HCT116 (cell line): ENCODE results near the gene GP1BB. TPM values are rescaled to one million over a fixed set of nuclear protein-coding genes. Genes with fewer than 3 reads are reported as not detected.

Experiments used
- ATAC-seq: fragments of 200-7000 bp; cut with Tn5 transposase; 2 replicates; pipeline ENCODE4 v1.9.1; 2020; ENCODE audit warnings: mild to moderate bottlenecking, moderate library complexity
- BruUV-seq: library from RNA; stranded (reverse); fragments of 400-500 nt; replicated peaks from 2 replicates; lab custom pipeline; 2021; lab: Mats Ljungman, UMichigan
- CTCF ChIA-PET: fragments of 300-600 bp; sonication (Branson Sonifier 250); formaldehyde crosslinking; loops from one replicate; lab custom pipeline; 2021; ENCODE audit warnings: antibody characterized with exemption; lab: Charles Lee
- POLR2A ChIA-PET: fragments of 300-600, 350-600 bp; sonication (Branson Sonifier 250); formaldehyde crosslinking; loops from one replicate; lab custom pipeline; 2021; ENCODE audit warnings: antibody characterized with exemption; lab: Charles Lee
- RAD21 ChIA-PET, 2 experiments: fragments of 300-600 bp; sonication (Branson Sonifier 250); formaldehyde crosslinking; loops; one replicate each; lab custom pipeline; 2023; ENCODE audit warnings: low total read pairs in 2 of 2; ENCODE audit not compliant: uncharacterized antibody in 2 of 2, unreplicated experiment in 2 of 2, low non-redundant PET in 1 of 2; lab: Charles Lee
- DNase-seq: peaks from one replicate; pipeline ENCODE4 v3.0.0-alpha.2; 2010; ENCODE audit warnings: low read depth, low spot score
- H2AFZ ChIP-seq: fragments of 200-600 bp; shearing (Covaris generic), sonication (generic); 2 replicates; pipeline ENCODE4 v1.6.1; 2017; ENCODE audit warnings: low read depth, mixed run types, mixed read lengths, antibody characterized with exemption, low read length; ENCODE audit not compliant: poor library complexity, severe bottlenecking
- H3K27ac ChIP-seq: 2 replicates; pipeline ENCODE4 v1.5.1; 2012; ENCODE audit warnings: low read depth, low read length
- H3K27me3 ChIP-seq: fragments of 200-600 bp; sonication (generic); 2 replicates; pipeline ENCODE4 v1.6.1; 2016; ENCODE audit warnings: mixed run types, low read length, mixed read lengths; ENCODE audit not compliant: insufficient read depth
- H3K36me3 ChIP-seq, 2 experiments: fragments of 200-500 bp in 1 of 2; fragments of 200-600 bp in 1 of 2; sonication (Bioruptor generic) in 1 of 2; sonication (generic) in 1 of 2; 2 replicates each; pipeline versions ENCODE4 v1.5.1 to v1.6.1; 2014 to 2016; ENCODE audit warnings: low read length in 2 of 2, inconsistent platforms in 1 of 2, mixed read lengths in 1 of 2, mixed run types in 1 of 2; ENCODE audit not compliant: insufficient read depth in 2 of 2, control insufficient read depth in 1 of 2
- H3K4me1 ChIP-seq, 2 experiments: fragments of 200-600 bp in 1 of 2; sonication (generic) in 1 of 2; 2 replicates each; pipeline versions ENCODE4 v1.5.1 to v1.6.1; 2012 to 2017; ENCODE audit warnings: low read length in 2 of 2, inconsistent platforms in 1 of 2, mild to moderate bottlenecking in 1 of 2, mixed read lengths in 1 of 2, mixed run types in 1 of 2, moderate library complexity in 1 of 2; ENCODE audit not compliant: insufficient read depth in 2 of 2, control insufficient read depth in 1 of 2
- H3K4me2 ChIP-seq: fragments of 200-600 bp; sonication (generic); 2 replicates; pipeline ENCODE4 v1.6.1; 2017; ENCODE audit warnings: mixed run types, low read length, mixed read lengths
- H3K4me3 ChIP-seq, 2 experiments: fragments of 200-600 bp in 1 of 2; sonication (generic) in 1 of 2; replicated peaks in 1 of 2; 2 replicates each; pipeline ENCODE4 v1.5.1; 2011 to 2016; ENCODE audit warnings: low read length in 2 of 2, control low read depth in 1 of 2, low read depth in 1 of 2, mild to moderate bottlenecking in 1 of 2, mixed read lengths in 1 of 2, mixed run types in 1 of 2
- H3K79me2 ChIP-seq: fragments of 200-600 bp; sonication (generic); 2 replicates; pipeline ENCODE4 v1.6.1; 2017; ENCODE audit warnings: mild to moderate bottlenecking, mixed run types, low read length, moderate library complexity, mixed read lengths; ENCODE audit not compliant: insufficient read depth
- H3K9ac ChIP-seq: fragments of 200-600 bp; sonication (generic); 2 replicates; pipeline ENCODE4 v1.6.1; 2016; ENCODE audit warnings: low read length, mixed read lengths
- H3K9me2 ChIP-seq: fragments of 200-600 bp; sonication (generic), shearing (Covaris generic); 2 replicates; pipeline ENCODE4 v1.6.1; 2017; ENCODE audit warnings: mixed run types, mild to moderate bottlenecking, moderate library complexity; ENCODE audit not compliant: insufficient read depth
- H3K9me3 ChIP-seq, 2 experiments: fragments of 200-500 bp in 1 of 2; fragments of 200-600 bp in 1 of 2; sonication (Bioruptor generic) in 1 of 2; sonication (generic) in 1 of 2; 2 replicates each; pipeline ENCODE4 v1.6.1; 2014 to 2017; ENCODE audit warnings: low read length in 2 of 2, mixed read lengths in 2 of 2, inconsistent platforms in 1 of 2, low read depth in 1 of 2, mild to moderate bottlenecking in 1 of 2, mixed run types in 1 of 2, moderate library complexity in 1 of 2; ENCODE audit not compliant: control insufficient read depth in 1 of 2, insufficient read depth in 1 of 2
- H4K20me1 ChIP-seq: fragments of 200-600 bp; sonication (generic), shearing (Covaris generic); 2 replicates; pipeline ENCODE4 v1.6.1; 2017; ENCODE audit warnings: mixed run types, mild to moderate bottlenecking, moderate library complexity; ENCODE audit not compliant: insufficient read depth
- ATF3 ChIP-seq: IDR thresholded peaks from 2 replicates; pipeline ENCODE4 v1.6.1; 2012
- POLR2A ChIP-seq: IDR thresholded peaks from 2 replicates; pipeline ENCODE4 v1.7.0; 2011; ENCODE audit warnings: borderline replicate concordance; ENCODE audit not compliant: insufficient read depth, insufficient read length; ENCODE audit errors: extremely low read depth
- POLR2AphosphoS5 ChIP-seq: IDR thresholded peaks from 2 replicates; pipeline ENCODE4 v1.6.1; 2011; ENCODE audit warnings: mild to moderate bottlenecking, low read depth, low read length, moderate library complexity
- REST ChIP-seq: IDR thresholded peaks from 2 replicates; pipeline ENCODE4 v1.6.1; 2012; ENCODE audit warnings: low read depth
- SRF ChIP-seq: IDR thresholded peaks from 2 replicates; pipeline ENCODE4 v1.6.1; 2012; ENCODE audit warnings: low read depth
- YY1 ChIP-seq: IDR thresholded peaks from 2 replicates; pipeline ENCODE4 v1.6.1; 2011; ENCODE audit warnings: low read length, low read depth, moderate library complexity, mild to moderate bottlenecking; ENCODE audit not compliant: insufficient replicate concordance; ENCODE audit errors: extremely low read depth
- ZFX ChIP-seq: fragments of 450-650 bp; IDR thresholded peaks from 2 replicates; pipeline ENCODE4 v1.6.1; 2017
- intact Hi-C: fragments of 100-400 bp; cut with micrococcal nuclease; formaldehyde crosslinking; loops from 2 replicates; pipeline ENCODE4 v1.10.0; 2022
- total RNA-seq: library from RNA; stranded (reverse); gene quantifications from one replicate; pipeline ENCODE4 v1.2.1, GENCODE V29; 2021; ENCODE audit not compliant: unreplicated experiment

Gene GP1BB
- total RNA-seq, 1 experiment from 2014 or later: 4.8 TPM

GRCh38 chr22:19740586-19740985 is 17.2 kb downstream of the GP1BB start:
- Histone ChIP-seq H3K9me3 (no peaks in the 10 kb centered on the region), H3K79me2 (no peaks in the 10 kb centered on the region), H3K9ac (no peak overlapping the region), H3K4me2 (no peak overlapping the region), H3K4me1 (no peaks in the 10 kb centered on the region), H3K27me3 (no peaks in the 10 kb centered on the region), H3K36me3 (no peaks in the 10 kb centered on the region), H4K20me1 (no peaks in the 10 kb centered on the region), H3K9me2 (no peaks in the 10 kb centered on the region), H3K27ac (no peak overlapping the region), H3K4me3 (no peak overlapping the region), H2AFZ (no peak overlapping the region)
- ChIA-PET POLR2A (no interaction called here), RAD21 (no interaction called here), CTCF (interaction anchor here (3.5 kb wide), 1 partner anchor 10 kb away, joined by 14 read pairs; no protein-coding TSS in a partner anchor)
- DNase-seq (no peak), ATAC-seq (no peak)
- BruUV-seq: no TSS peak
- TF ChIP-seq ZFX: no peak
- TF ChIP-seq REST: no peak
- no peak for TF ChIP-seq POLR2AphosphoS5
- no peak for TF ChIP-seq YY1
- TF ChIP-seq ATF3: no peak
- no peak for TF ChIP-seq SRF
- no peak for TF ChIP-seq POLR2A
- intact Hi-C loops: no loop called here
